WTC11 (cell line): ENCODE data around the gene CST2. TPM values are rescaled to one million over a fixed set of nuclear protein-coding genes. Genes with fewer than 3 reads are reported as not detected.
"Not testable (repeated sequence)": the region's sequence is repeated elsewhere in the genome, so short reads cannot be mapped to it uniquely, and the experiment has no call there.

Experiments used
- ATAC-seq: fragments of 200-7000 bp; cut with Tn5 transposase; 2 replicates; pipeline ENCODE4 v1.10.0; 2021; ENCODE audit warnings: mild to moderate bottlenecking, moderate library complexity
- CTCF ChIA-PET: fragments of 300-600 bp; sonication (Branson Sonifier 250); formaldehyde crosslinking; loops from one replicate; lab custom pipeline; 2021; ENCODE audit warnings: antibody characterized with exemption; lab: Charles Lee
- POLR2A ChIA-PET: fragments of 350-600 bp; sonication (Branson Sonifier 250); formaldehyde crosslinking; loops from one replicate; lab custom pipeline; 2021; ENCODE audit warnings: antibody characterized with exemption; lab: Charles Lee
- DNase-seq: peaks from one replicate; pipeline ENCODE4 v3.0.0; 2021; ENCODE audit warnings: low spot score
- H3K27ac Mint-ChIP-seq: 2 replicates; pipeline ENCODE4 v1.8.0; 2021; ENCODE audit warnings: mixed read lengths
- H3K27me3 Mint-ChIP-seq: 2 replicates; pipeline ENCODE4 v1.8.0; 2021; ENCODE audit warnings: low read depth, mild to moderate bottlenecking, moderate library complexity, mixed read lengths
- H3K36me3 Mint-ChIP-seq: 2 replicates; pipeline ENCODE4 v1.8.0; 2021; ENCODE audit warnings: mixed read lengths
- H3K4me1 Mint-ChIP-seq: 2 replicates; pipeline ENCODE4 v1.8.0; 2022; ENCODE audit warnings: mixed read lengths
- H3K4me3 Mint-ChIP-seq: 2 replicates; pipeline ENCODE4 v1.8.0; 2021; ENCODE audit warnings: mild to moderate bottlenecking, moderate library complexity, mixed read lengths
- H3K9me3 Mint-ChIP-seq: 2 replicates; pipeline ENCODE4 v1.8.0; 2021; ENCODE audit warnings: mixed read lengths
- ATF1 ChIP-seq: sonication (generic); formaldehyde crosslinking; IDR thresholded peaks from 2 replicates; pipeline ENCODE4 v1.8.1; 2023; ENCODE audit warnings: mild to moderate bottlenecking, moderate library complexity, missing genetic modification reagents
- EMX1 ChIP-seq: fragments of 250-450 bp; sonication (Bioruptor Pico); IDR thresholded peaks from 2 replicates; pipeline ENCODE4 v1.8.0; 2021; ENCODE audit warnings: mild to moderate bottlenecking
- HMGA2 ChIP-seq: fragments of 250-450 bp; sonication (Bioruptor Pico); IDR thresholded peaks from 2 replicates; pipeline ENCODE4 v1.4.0; 2021; ENCODE audit warnings: mild to moderate bottlenecking, moderate library complexity
- KAT7 ChIP-seq: sonication (generic); formaldehyde crosslinking; IDR thresholded peaks from 2 replicates; pipeline ENCODE4 v1.8.1; 2023; ENCODE audit warnings: missing genetic modification reagents, mild to moderate bottlenecking, borderline replicate concordance
- NR1H2 ChIP-seq: sonication (generic); formaldehyde crosslinking; IDR thresholded peaks from 2 replicates; pipeline ENCODE4 v1.9.0; 2021; ENCODE audit warnings: mild to moderate bottlenecking, moderate library complexity, missing genetic modification reagents
- PRRX2 ChIP-seq: fragments of 250-450 bp; sonication (Bioruptor Pico); IDR thresholded peaks from 2 replicates; pipeline ENCODE4 v1.8.0; 2021; ENCODE audit warnings: mild to moderate bottlenecking
- RORB ChIP-seq: fragments of 250-450 bp; sonication (Bioruptor Pico); IDR thresholded peaks from 2 replicates; pipeline ENCODE4 v1.9.0; 2021; ENCODE audit warnings: mild to moderate bottlenecking
- SOX15 ChIP-seq: fragments of 250-450 bp; sonication (Bioruptor Pico); IDR thresholded peaks from 2 replicates; pipeline ENCODE4 v1.9.0; 2021; ENCODE audit warnings: mild to moderate bottlenecking
- SP1 ChIP-seq: sonication (generic); formaldehyde crosslinking; conservative IDR thresholded peaks from 2 replicates; pipeline ENCODE4 v1.8.1; 2022; ENCODE audit warnings: missing genetic modification reagents
- ZNF121 ChIP-seq: sonication (generic); formaldehyde crosslinking; IDR thresholded peaks from 2 replicates; pipeline ENCODE4 v1.8.0; 2023; ENCODE audit warnings: missing genetic modification reagents
- ZNF263 ChIP-seq: sonication (generic); formaldehyde crosslinking; IDR thresholded peaks from 2 replicates; pipeline ENCODE4 v1.8.1; 2022; ENCODE audit warnings: low read depth, mild to moderate bottlenecking, moderate library complexity, missing genetic modification reagents
- ZNF671 ChIP-seq: fragments of 250-450 bp; sonication (Bioruptor Pico); IDR thresholded peaks from 2 replicates; pipeline ENCODE4 v1.8.0; 2021; ENCODE audit warnings: mild to moderate bottlenecking
- total RNA-seq: library from RNA; stranded (reverse); gene quantifications from 3 replicates; pipeline ENCODE4 v1.2.3, GENCODE V29; 2021
- TF ChIP-seq, protein P1 (sequence below): sonication (generic); formaldehyde crosslinking; IDR thresholded peaks from 2 replicates; pipeline ENCODE4 v1.8.0; 2022; ENCODE audit warnings: mild to moderate bottlenecking, missing genetic modification reagents
- TF ChIP-seq, protein P2 (sequence below): sonication (generic); formaldehyde crosslinking; IDR thresholded peaks from 2 replicates; pipeline ENCODE4 v1.8.0; 2023; ENCODE audit warnings: missing genetic modification reagents
- TF ChIP-seq, protein P3 (sequence below): sonication (generic); formaldehyde crosslinking; IDR thresholded peaks from 2 replicates; pipeline ENCODE4 v1.8.1; 2023; ENCODE audit warnings: mild to moderate bottlenecking, missing genetic modification reagents, moderate library complexity
- TF ChIP-seq, protein P4 (sequence below): sonication (generic); formaldehyde crosslinking; IDR thresholded peaks from 2 replicates; pipeline ENCODE4 v1.8.0; 2022; ENCODE audit warnings: mild to moderate bottlenecking, missing genetic modification reagents
- TF ChIP-seq, protein P5 (sequence below): sonication (generic); formaldehyde crosslinking; IDR thresholded peaks from 2 replicates; pipeline ENCODE4 v1.8.1; 2022; ENCODE audit warnings: mild to moderate bottlenecking, missing genetic modification reagents, moderate library complexity, borderline replicate concordance
- TF ChIP-seq, protein P6 (sequence below): fragments of 250-450 bp; sonication (Bioruptor Pico); IDR thresholded peaks from 2 replicates; pipeline ENCODE4 v1.9.0; 2021; ENCODE audit warnings: mild to moderate bottlenecking, borderline replicate concordance
- TF ChIP-seq, protein P7 (sequence below): sonication (generic); formaldehyde crosslinking; IDR thresholded peaks from 2 replicates; pipeline ENCODE4 v1.8.0; 2022; ENCODE audit warnings: mild to moderate bottlenecking, missing genetic modification reagents

The CST2 gene
- total RNA-seq, 1 experiment from 2014 or later = not detected

DNA sequence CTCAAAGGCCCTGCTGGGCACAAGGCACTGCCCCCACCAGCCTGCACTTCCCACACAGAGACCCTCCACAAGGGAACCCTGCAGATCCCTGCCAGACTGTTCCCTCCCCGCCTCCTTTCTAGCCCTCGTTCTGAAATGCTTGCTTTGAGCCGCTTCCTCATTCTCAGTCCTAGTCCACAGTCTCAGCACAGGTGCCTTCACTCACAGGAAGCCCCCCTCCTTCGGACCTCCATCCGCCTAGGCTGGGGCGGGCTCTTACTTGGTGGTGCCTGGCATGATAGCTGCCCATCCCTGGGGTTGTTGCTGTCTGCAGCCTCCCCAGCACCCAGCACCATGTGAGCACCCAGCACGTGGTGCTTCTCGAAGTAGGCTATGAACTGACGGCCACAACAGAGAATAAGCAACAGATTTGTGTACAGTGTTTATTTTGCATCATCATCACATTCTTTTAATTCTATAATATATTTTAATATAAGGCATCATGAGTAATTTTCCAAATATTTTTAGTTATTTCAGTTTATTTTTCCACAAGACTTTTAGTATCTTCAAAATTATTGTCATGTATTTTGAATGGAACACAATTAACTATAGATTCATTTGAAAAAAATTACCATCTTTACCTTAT lies 40.7 kb upstream of the CST2 start (continued):
- TF ChIP-seq, protein P1, sequence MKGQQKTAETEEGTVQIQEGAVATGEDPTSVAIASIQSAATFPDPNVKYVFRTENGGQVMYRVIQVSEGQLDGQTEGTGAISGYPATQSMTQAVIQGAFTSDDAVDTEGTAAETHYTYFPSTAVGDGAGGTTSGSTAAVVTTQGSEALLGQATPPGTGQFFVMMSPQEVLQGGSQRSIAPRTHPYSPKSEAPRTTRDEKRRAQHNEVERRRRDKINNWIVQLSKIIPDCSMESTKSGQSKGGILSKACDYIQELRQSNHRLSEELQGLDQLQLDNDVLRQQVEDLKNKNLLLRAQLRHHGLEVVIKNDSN (CRISPR knock-in tag) = 0 out of 2 replicates have a peak, but pooled peaks have one; percentile 18
- TF ChIP-seq, protein P2, sequence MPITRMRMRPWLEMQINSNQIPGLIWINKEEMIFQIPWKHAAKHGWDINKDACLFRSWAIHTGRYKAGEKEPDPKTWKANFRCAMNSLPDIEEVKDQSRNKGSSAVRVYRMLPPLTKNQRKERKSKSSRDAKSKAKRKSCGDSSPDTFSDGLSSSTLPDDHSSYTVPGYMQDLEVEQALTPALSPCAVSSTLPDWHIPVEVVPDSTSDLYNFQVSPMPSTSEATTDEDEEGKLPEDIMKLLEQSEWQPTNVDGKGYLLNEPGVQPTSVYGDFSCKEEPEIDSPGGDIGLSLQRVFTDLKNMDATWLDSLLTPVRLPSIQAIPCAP (CRISPR knock-in tag) = no peak
- TF ChIP-seq NR1H2 (CRISPR knock-in tag) = no peak
- TF ChIP-seq, protein P3, sequence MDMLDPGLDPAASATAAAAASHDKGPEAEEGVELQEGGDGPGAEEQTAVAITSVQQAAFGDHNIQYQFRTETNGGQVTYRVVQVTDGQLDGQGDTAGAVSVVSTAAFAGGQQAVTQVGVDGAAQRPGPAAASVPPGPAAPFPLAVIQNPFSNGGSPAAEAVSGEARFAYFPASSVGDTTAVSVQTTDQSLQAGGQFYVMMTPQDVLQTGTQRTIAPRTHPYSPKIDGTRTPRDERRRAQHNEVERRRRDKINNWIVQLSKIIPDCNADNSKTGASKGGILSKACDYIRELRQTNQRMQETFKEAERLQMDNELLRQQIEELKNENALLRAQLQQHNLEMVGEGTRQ = peak; percentile 30; the same call in 1 of the 2 replicates
- TF ChIP-seq, protein P4, sequence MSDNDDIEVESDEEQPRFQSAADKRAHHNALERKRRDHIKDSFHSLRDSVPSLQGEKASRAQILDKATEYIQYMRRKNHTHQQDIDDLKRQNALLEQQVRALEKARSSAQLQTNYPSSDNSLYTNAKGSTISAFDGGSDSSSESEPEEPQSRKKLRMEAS (CRISPR knock-in tag) = peak; percentile 78
- TF ChIP-seq, all 79 proteins: peak for 5

DNA sequence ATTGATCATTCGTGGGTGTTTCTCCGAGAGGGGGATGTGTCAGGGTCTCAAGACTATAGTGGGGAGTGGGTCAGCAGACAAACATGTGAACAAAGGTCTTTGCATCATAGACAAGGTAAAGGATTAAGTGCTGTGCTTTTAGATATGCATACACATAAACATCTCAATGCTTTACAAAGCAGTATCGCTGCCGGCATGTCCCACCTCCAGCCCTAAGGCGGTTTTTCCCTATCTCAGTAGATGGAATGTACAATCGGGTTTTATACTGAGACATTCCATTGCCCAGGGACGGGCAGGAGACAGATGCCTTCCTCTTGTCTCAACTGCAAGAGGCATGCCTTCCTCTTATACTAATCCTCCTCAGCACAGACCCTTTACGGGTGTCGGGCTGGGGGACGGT lies 34.2 kb upstream of the CST2 start:
- ATAC-seq, CTCF ChIA-PET, POLR2A ChIA-PET, H3K9me3 Mint-ChIP-seq, H3K4me3 Mint-ChIP-seq, H3K27me3 Mint-ChIP-seq, H3K36me3 Mint-ChIP-seq, DNase-seq, H3K27ac Mint-ChIP-seq: not testable (repeated sequence)
- peaks cover 38% of the 10 kb centered on the region for H3K4me1 Mint-ChIP-seq

DNA sequence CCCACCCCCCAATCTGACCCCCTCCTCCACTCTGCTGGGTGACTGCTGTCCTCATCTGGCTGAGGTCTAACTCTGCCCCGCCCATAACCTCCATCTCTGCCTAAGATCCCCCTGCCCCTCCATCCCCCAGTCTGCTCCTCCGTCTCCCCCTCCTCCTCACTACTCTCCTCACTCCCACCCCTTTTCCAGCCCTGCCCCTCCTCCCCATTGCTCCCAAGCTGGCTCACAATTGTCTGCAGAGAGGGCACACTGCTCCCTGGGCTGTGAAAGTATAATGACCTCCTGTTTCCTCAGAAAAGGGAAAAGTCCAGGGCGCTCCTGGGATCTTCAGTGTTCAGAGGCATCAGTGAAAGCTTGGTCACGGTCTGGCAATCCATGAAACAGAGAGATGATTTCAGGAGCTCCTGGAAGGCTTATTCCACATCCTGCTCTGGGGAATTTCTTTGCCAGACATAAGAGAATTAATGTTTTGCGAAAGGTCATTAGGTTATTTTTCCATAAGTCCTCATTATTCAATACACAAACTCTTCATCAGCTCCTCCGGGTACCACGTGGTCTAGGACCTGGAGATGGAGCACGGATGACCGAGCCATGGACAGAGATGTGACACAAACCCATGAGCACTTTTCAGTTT lies 31.6 kb upstream of the CST2 start:
- Mint-ChIP-seq H3K27ac (peak overlapping the region; percentile 46; the same call in 1 of the 2 replicates), H3K9me3 (peaks cover 8% of the 10 kb centered on the region)

DNA sequence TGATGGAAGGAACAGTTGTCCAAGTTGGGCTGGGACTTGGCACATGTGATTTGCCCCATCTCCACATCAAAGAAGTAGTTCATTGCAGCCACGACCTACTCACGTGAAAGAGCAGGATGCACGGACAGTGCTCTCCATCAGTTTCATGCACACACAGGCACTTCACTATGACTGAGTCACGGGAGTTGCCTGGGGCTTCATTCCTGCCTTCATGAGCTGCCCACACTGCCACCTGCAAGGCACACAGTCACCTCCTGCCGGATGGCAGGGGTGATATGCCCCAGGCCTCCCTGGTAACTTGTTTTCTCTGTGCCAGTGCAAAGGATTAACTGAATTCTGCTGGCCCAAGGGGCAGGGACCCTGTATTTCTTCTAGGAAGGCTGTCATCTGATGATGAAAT lies 30.2 kb upstream of the CST2 start:
- Mint-ChIP-seq H3K27ac (no peak overlapping the region), H3K4me3 (no peak overlapping the region), H3K27me3 (peaks cover 4% of the 10 kb centered on the region; the same call in 1 of the 2 replicates), H3K9me3 (no peaks in the 10 kb centered on the region), H3K36me3 (no peaks in the 10 kb centered on the region), H3K4me1 (peaks cover 39% of the 10 kb centered on the region)
- CTCF ChIA-PET = interaction anchor here (1.0 to 1.8 kb wide), 2 partner anchors 12 to 33 kb away, joined by 3 to 5 read pairs; no protein-coding TSS in a partner anchor
- DNase-seq = no peak
- no peak for ATAC-seq
- POLR2A ChIA-PET = no interaction called here
- TF ChIP-seq NR1H2 (CRISPR knock-in tag) (no peak), RORB (CRISPR knock-in tag) (no peak), KAT7 (CRISPR knock-in tag) (no peak), PRRX2 (no peak), ZNF121 (no peak), HMGA2 (no peak), ATF1 (no peak), SOX15 (CRISPR knock-in tag) (no peak), ZNF671 (CRISPR knock-in tag) (no peak), SP1 (CRISPR knock-in tag) (no peak), EMX1 (CRISPR knock-in tag) (no peak)
- TF ChIP-seq, protein P5, sequence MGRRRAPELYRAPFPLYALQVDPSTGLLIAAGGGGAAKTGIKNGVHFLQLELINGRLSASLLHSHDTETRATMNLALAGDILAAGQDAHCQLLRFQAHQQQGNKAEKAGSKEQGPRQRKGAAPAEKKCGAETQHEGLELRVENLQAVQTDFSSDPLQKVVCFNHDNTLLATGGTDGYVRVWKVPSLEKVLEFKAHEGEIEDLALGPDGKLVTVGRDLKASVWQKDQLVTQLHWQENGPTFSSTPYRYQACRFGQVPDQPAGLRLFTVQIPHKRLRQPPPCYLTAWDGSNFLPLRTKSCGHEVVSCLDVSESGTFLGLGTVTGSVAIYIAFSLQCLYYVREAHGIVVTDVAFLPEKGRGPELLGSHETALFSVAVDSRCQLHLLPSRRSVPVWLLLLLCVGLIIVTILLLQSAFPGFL (CRISPR knock-in tag) = no peak
- TF ChIP-seq, protein P1 (CRISPR knock-in tag) = no peak
- TF ChIP-seq, protein P6, sequence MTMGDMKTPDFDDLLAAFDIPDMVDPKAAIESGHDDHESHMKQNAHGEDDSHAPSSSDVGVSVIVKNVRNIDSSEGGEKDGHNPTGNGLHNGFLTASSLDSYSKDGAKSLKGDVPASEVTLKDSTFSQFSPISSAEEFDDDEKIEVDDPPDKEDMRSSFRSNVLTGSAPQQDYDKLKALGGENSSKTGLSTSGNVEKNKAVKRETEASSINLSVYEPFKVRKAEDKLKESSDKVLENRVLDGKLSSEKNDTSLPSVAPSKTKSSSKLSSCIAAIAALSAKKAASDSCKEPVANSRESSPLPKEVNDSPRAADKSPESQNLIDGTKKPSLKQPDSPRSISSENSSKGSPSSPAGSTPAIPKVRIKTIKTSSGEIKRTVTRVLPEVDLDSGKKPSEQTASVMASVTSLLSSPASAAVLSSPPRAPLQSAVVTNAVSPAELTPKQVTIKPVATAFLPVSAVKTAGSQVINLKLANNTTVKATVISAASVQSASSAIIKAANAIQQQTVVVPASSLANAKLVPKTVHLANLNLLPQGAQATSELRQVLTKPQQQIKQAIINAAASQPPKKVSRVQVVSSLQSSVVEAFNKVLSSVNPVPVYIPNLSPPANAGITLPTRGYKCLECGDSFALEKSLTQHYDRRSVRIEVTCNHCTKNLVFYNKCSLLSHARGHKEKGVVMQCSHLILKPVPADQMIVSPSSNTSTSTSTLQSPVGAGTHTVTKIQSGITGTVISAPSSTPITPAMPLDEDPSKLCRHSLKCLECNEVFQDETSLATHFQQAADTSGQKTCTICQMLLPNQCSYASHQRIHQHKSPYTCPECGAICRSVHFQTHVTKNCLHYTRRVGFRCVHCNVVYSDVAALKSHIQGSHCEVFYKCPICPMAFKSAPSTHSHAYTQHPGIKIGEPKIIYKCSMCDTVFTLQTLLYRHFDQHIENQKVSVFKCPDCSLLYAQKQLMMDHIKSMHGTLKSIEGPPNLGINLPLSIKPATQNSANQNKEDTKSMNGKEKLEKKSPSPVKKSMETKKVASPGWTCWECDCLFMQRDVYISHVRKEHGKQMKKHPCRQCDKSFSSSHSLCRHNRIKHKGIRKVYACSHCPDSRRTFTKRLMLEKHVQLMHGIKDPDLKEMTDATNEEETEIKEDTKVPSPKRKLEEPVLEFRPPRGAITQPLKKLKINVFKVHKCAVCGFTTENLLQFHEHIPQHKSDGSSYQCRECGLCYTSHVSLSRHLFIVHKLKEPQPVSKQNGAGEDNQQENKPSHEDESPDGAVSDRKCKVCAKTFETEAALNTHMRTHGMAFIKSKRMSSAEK (CRISPR knock-in tag) = no peak
- TF ChIP-seq, protein P7, sequence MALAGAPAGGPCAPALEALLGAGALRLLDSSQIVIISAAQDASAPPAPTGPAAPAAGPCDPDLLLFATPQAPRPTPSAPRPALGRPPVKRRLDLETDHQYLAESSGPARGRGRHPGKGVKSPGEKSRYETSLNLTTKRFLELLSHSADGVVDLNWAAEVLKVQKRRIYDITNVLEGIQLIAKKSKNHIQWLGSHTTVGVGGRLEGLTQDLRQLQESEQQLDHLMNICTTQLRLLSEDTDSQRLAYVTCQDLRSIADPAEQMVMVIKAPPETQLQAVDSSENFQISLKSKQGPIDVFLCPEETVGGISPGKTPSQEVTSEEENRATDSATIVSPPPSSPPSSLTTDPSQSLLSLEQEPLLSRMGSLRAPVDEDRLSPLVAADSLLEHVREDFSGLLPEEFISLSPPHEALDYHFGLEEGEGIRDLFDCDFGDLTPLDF = no peak

More for the DNA sequence above, 31.6 kb upstream of the CST2 start:
- peak; percentile 73; the same call in 1 of the 2 replicates for TF ChIP-seq ZNF263
- TF ChIP-seq EMX1 (CRISPR knock-in tag) = no peak
- ATAC-seq (peak; percentile 92), DNase-seq (peak; percentile 46)
- CTCF ChIA-PET = interaction anchor here (0.7 to 1.8 kb wide), 3 partner anchors 11 to 189 kb away, joined by 3 to 5 read pairs (median 3); no protein-coding TSS in a partner anchor
- Mint-ChIP-seq H3K27me3 (no peaks in the 10 kb centered on the region; the same call in 1 of the 2 replicates), H3K4me3 (no peak overlapping the region), H3K4me1 (peaks cover 38% of the 10 kb centered on the region), H3K36me3 (peaks cover 5% of the 10 kb centered on the region; the same call in 1 of the 2 replicates)
- POLR2A ChIA-PET = no interaction called here
